Dendritic cell treated with granulocyte-macrophage colony-stimulating factor and Interleukin-4, amounts not matched to agents 40 ng/mL and 50 ng/mL, for 4 days (primary cell): ENCODE results near the gene SLC2A13.
"Not testable (repeated sequence)": the region's sequence is repeated elsewhere in the genome, so short reads cannot be mapped to it uniquely, and the experiment has no call there.

Source experiments
- H3K27ac Mint-ChIP-seq: one replicate; pipeline ENCODE4 v1.8.0; 2022; ENCODE audit warnings: mild to moderate bottlenecking, mixed read lengths
- H3K27me3 Mint-ChIP-seq: one replicate; pipeline ENCODE4 v1.8.0; 2022; ENCODE audit warnings: mild to moderate bottlenecking, mixed read lengths
- H3K36me3 Mint-ChIP-seq: one replicate; pipeline ENCODE4 v1.8.0; 2022; ENCODE audit warnings: low read depth, mixed read lengths
- H3K4me1 Mint-ChIP-seq: one replicate; pipeline ENCODE4 v1.8.0; 2022; ENCODE audit warnings: low read depth, mixed read lengths
- H3K4me3 Mint-ChIP-seq: one replicate; pipeline ENCODE4 v1.8.0; 2022; ENCODE audit warnings: mild to moderate bottlenecking, moderate library complexity, mixed read lengths
- H3K9me3 Mint-ChIP-seq: one replicate; pipeline ENCODE4 v1.8.0; 2022; ENCODE audit warnings: mixed read lengths
- intact Hi-C: fragments of 100-400 bp; cut with micrococcal nuclease; formaldehyde crosslinking; loops from one replicate; pipeline ENCODE4 v1.15.0; 2022

The SLC2A13 gene

DNA sequence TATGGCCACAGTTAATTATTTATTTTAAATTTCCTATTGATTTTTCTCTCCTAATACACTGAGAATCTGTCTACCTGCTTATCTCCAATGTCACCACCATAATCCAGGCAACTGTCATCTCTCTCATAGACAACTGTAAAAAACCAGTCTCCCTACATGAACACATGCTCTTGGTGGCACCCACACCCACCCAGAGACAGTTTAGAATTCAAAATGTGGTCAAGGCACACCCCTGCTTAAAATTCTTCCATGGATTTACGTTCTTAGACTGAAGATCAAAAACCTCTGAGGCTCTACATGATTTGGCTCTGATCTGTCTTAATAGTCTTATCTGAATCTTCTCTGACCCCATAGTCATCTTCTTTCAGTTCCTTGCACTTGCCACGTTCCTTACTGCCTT, 245.2 kb downstream of the SLC2A13 start:
- Mint-ChIP-seq H3K4me1 (no peaks in the 10 kb centered on the region), H3K4me3 (no peak overlapping the region), H3K9me3 (no peaks in the 10 kb centered on the region), H3K36me3 (no peaks in the 10 kb centered on the region), H3K27ac (no peak overlapping the region), H3K27me3 (no peaks in the 10 kb centered on the region)
- intact Hi-C loops, result no loop called here

DNA sequence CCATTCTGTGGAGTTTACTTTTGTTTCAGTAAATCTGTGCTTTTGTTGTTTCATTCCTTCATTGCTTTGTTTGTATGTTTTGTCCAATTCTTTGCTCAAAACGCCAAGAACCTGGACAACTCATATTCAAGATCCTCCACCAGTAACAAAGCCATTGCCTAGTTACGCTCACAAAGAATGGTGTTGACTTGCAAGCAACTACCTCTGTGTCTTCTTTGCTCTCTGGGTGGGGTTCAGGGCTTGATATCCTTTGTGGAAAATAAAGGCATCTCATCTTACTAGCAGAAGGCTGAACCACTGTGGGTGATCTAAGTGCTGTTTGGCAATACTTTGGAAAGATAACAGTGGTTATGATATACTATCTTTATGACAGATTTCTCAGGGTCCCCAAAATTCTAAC, 252.9 kb downstream of the SLC2A13 start:
- Mint-ChIP-seq H3K36me3 (peaks cover 7% of the 10 kb centered on the region), H3K4me3 (no peak overlapping the region), H3K27ac (no peak overlapping the region), H3K27me3 (no peaks in the 10 kb centered on the region), H3K9me3 (peaks cover 13% of the 10 kb centered on the region), H3K4me1 (no peaks in the 10 kb centered on the region)
- intact Hi-C loops, result no loop called here

DNA sequence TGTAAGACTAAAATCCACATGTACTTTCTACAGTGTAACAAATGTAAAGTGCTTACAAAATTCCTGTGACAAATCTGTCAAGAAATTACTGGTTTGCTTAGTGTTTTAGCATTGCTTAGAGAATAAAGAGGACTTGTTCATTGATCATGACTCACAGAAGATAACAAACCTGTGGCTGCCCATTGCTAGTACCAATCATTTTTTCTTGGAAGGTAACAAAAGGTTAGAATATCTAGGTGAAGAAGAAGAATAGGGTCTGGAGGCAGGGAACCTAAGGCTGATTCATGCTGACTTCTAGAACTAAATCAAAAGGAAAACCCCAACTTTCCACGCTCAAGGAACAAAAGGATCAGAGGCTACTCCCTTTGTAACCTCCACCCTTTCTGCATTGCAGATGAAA, 253.5 kb downstream of the SLC2A13 start:
- Mint-ChIP-seq H3K4me1 (no peaks in the 10 kb centered on the region), H3K27ac (no peak overlapping the region), H3K36me3 (peaks cover 7% of the 10 kb centered on the region), H3K9me3 (peaks cover 13% of the 10 kb centered on the region), H3K4me3 (no peak overlapping the region), H3K27me3 (no peaks in the 10 kb centered on the region)
- intact Hi-C loops, result no loop called here

DNA sequence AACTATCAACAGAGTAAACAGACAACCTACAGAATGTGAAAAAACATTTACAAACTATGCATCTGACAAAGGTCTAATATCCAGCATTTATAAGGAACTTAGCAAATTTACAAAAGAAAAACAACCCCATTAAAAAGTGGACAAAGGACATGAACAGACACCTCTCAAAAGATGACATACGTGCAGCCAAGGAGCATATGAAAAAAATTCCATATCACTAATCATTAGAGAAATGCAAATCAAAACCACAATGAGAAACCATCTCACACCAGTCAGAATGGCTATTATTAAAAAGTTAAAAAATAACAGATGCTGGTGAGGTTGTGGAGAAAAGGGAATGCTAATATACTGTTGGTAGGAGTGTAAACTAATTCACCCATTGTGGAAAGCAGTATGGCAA, 257.7 kb downstream of the SLC2A13 start:
- Mint-ChIP-seq H3K4me1 (peaks cover 10% of the 10 kb centered on the region), H3K9me3 (peaks cover 13% of the 10 kb centered on the region)
- H3K27me3 Mint-ChIP-seq, H3K4me3 Mint-ChIP-seq, H3K36me3 Mint-ChIP-seq, H3K27ac Mint-ChIP-seq, intact Hi-C loops: not testable (repeated sequence)

DNA sequence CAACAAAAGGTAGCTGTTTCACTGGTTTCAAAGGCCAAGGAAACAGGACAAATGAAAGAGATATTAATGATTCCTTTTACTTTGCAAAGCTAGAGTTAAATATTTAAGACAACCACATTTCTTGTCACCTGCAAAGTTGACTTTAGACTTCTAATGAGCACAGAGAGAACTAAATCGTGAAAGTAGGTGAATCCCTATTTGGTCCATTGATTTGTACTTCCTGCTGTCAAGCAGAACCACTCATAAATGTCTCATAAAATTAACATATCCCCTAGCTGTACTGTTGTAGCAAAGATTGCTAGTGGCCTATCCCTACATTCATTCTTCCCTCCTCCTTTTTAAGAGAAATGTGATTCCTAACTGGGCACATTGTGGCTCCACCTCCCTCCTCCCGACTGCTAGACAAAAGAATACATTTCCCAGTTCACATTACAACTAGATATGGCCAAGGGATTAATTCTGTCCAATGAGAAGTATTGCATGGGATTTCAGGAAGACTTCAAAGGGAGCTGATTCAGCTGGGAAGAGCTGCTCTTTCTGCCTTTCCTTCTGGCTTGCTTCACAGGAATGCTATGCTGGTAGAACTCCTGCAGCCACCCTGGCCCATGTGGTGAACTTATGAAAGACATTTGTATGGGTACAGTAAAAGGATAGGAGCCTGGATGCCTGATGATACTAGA, 258.8 kb downstream of the SLC2A13 start:
- peaks cover 5% of the 10 kb centered on the region for H3K9me3 Mint-ChIP-seq
- intact Hi-C loops, result no loop called here
- no peaks in the 10 kb centered on the region for H3K27me3 Mint-ChIP-seq
- H3K27ac Mint-ChIP-seq, result no peak overlapping the region
- H3K36me3 Mint-ChIP-seq, result no peaks in the 10 kb centered on the region
- peaks cover 10% of the 10 kb centered on the region for H3K4me1 Mint-ChIP-seq
- no peak overlapping the region for H3K4me3 Mint-ChIP-seq

DNA sequence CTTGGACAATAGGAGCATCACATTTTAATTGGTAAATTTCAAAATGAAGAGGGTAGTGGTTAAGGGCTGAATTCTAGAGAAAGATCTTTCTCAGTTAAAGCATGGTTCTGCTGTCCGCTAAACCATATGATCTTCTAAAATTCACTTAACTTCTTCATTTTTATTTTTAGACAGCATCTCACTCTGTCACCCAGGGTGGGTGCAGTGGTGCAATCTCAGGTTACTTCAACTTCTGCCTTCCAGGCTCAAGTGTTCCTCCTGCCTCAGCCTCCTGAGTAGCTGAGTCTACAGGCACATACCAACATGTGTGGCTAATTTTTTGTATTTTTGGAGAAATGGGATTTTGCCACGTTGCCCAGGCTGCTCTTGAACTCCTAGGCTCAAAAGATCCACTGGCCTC, 259.6 kb downstream of the SLC2A13 start:
- intact Hi-C loops, result no loop called here
- H3K4me3 Mint-ChIP-seq, result no peak overlapping the region
- no peak overlapping the region for H3K27ac Mint-ChIP-seq
- H3K36me3 Mint-ChIP-seq, result no peaks in the 10 kb centered on the region
- peaks cover 5% of the 10 kb centered on the region for H3K9me3 Mint-ChIP-seq
- peaks cover 10% of the 10 kb centered on the region for H3K4me1 Mint-ChIP-seq
- H3K27me3 Mint-ChIP-seq, result no peaks in the 10 kb centered on the region

DNA sequence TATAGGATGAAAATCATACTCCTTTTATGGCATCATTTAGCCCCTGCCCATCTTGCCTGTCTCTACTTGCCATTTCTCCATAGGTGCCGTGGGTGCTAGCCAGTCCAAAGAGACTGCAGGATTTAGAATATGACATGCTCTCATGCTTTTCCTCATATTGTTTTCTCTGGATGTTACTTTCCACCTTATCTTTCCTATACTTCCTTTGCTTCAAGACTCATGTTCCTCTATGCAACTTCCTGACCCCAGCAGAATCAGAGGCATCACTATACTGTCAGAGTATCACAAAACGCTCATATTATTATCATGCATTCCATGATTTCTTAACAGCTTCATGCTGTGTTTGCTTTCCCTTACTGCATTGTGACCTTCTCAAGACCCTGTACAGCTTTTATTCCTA, 265.5 kb downstream of the SLC2A13 start:
- Mint-ChIP-seq H3K36me3 (no peaks in the 10 kb centered on the region), H3K4me3 (no peak overlapping the region), H3K4me1 (no peaks in the 10 kb centered on the region), H3K9me3 (no peaks in the 10 kb centered on the region), H3K27ac (no peak overlapping the region), H3K27me3 (no peaks in the 10 kb centered on the region)
- intact Hi-C loops, result no loop called here

DNA sequence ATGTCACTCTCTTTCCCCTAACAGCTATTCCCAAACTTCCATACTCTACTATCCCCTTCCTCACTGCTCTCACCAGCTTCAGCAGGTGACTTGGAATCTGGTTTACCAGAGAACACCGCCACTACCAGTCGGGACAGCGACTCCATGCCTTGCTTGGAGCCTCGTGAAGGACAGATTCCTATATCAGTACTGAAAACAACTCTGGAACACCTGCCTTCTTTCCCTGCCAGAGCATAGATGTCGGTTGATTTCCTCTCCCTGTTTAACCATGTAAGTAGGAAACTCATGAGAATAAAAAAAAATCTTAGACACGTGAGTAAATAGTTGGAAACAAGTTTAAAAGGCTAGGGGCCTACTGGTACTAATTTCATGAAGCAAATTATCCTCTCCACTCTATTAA, 266.8 kb downstream of the SLC2A13 start:
- intact Hi-C loops, result no loop called here
- Mint-ChIP-seq H3K27ac (no peak overlapping the region), H3K4me3 (no peak overlapping the region), H3K36me3 (no peaks in the 10 kb centered on the region), H3K9me3 (no peaks in the 10 kb centered on the region), H3K4me1 (no peaks in the 10 kb centered on the region), H3K27me3 (no peaks in the 10 kb centered on the region)

DNA sequence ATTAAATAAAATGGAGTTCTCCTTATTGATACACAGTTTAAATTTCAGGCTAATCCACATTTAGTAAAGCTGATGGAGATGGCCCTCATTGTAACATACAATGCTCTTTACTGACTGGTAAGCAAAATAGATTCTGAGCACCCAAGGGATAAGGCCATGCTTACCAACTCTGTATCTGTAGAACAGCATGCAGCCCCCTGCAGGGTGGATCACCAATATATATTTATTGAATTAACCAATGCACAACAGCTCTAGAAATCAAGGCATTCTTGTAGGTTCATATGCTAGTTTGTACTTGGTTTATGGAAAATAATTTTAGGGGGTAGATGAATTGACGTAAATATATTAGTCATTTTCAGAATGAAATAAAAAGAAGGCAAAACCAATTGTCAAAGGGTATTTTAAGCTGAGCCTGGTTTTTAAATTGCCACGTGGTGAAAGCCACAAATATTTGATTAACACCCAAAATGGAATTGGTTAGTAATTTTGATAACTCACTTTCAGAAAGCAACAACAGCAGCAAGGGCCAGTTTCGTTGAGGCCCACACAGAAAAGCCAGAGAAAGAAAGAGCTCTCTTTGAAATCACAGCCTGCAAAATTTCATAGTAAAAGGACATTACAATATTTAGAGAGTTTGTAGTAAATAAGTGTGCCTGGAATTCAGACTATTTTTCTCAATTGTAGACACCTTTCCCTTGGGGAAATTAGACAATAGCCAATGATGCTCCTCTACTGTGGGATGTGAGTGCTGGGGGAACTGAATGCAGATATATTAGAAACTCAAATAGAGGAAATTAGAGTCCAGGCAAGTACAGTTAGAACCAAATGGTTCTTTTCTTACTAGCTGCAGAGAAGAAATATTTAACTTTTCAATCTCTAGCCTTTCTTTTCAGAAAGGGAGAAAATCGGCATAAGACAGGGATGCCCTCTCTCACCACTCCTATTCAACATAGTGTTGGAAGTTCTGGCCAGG, 270.1 kb downstream of the SLC2A13 start:
- H3K4me1 Mint-ChIP-seq, result no peaks in the 10 kb centered on the region
- H3K9me3 Mint-ChIP-seq, result no peaks in the 10 kb centered on the region
- H3K27me3 Mint-ChIP-seq, result no peaks in the 10 kb centered on the region
- no peaks in the 10 kb centered on the region for H3K36me3 Mint-ChIP-seq
- intact Hi-C loops, result no loop called here
- no peak overlapping the region for H3K27ac Mint-ChIP-seq
- no peak overlapping the region for H3K4me3 Mint-ChIP-seq

DNA sequence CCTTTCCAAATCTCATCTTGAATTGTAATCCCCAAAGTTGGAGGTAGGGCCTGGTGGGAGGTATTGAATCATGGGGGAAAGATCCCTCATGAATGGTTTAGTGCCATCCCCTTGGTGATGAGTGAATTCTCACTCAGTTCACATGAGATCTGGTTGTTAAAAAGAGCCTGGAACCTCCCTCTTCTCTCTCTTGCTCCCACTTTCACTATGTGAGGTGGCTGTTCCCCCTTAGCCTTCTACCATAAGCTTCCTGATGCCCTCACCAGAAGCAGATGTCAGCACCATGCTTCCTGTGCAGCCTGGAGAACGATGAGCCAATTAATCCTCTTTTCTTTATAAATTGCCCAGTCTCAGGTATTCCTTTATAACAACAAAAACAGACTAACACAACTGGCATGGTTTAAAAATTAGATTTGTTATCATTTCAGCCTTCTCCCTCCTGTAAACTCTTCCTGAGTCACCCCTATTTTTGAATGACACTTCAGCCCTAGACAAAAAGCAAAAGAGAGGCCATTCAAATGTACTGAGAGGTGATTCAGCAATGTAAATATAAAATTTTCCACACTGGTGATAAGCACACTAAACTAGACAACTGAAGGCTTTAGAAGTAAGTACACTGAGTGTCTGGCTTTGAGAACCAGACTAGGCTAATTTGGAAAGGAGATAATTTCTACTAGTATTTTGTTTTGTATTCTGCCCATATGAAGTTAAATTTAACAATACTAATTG, 274.1 kb downstream of the SLC2A13 start:
- no peaks in the 10 kb centered on the region for H3K9me3 Mint-ChIP-seq
- H3K4me1 Mint-ChIP-seq, result no peaks in the 10 kb centered on the region
- no peak overlapping the region for H3K4me3 Mint-ChIP-seq
- intact Hi-C loops, result no loop called here
- no peaks in the 10 kb centered on the region for H3K27me3 Mint-ChIP-seq
- H3K27ac Mint-ChIP-seq, result no peak overlapping the region
- H3K36me3 Mint-ChIP-seq, result no peaks in the 10 kb centered on the region

DNA sequence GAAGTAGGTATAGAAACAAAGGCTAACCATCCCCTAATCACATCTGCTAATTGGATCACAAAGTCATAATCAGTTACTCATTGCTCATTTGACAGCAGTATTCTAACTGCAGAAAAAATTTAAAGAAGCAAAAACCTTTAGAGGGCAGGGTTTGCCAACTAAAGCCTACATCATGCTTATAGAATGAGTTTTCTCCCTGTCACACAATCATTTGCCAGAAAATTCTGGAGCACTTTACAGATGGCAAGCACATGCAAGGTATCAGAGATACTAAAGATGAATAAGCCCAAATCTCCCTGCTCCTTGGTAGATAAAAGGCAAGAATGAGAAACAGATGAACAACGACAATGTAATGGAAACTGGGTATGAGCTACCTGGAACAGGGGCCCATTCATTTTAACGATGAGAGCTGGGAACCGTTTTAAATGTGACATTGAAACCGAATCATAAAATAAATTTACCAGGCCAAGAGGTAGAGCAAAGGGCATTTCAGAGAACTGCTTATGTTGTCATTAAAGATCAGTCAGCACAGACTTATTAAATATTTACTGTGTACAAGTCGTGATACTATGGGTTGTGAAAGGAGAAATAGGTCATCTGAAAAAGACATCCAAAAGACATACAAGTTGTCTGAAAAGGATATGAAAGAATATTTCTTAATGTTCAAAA, 274.9 kb downstream of the SLC2A13 start:
- Mint-ChIP-seq H3K4me3 (no peak overlapping the region), H3K36me3 (no peaks in the 10 kb centered on the region), H3K9me3 (no peaks in the 10 kb centered on the region), H3K27ac (no peak overlapping the region), H3K27me3 (no peaks in the 10 kb centered on the region), H3K4me1 (no peaks in the 10 kb centered on the region)
- intact Hi-C loops, result no loop called here

DNA sequence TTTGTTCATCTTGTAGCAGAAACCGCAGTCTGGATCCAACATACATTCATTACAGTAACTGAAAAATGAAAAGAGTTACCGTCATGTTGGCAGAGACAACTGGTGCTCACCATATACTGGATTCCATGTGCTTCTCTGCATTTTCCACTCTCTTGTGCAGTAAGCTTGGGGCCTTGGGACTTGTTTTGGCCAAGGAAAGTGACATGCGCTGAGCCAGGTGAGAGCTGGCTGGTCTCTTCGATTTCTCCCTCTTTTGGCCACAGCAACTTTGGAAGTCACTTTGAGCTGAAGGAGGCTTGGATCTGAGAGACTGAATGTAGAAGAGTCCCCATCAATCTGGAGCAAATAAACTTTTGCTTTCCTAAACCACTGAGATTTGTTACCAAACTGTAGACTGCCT, 275.7 kb downstream of the SLC2A13 start:
- no peaks in the 10 kb centered on the region for H3K36me3 Mint-ChIP-seq
- H3K4me3 Mint-ChIP-seq, result no peak overlapping the region
- intact Hi-C loops, result no loop called here
- H3K27me3 Mint-ChIP-seq, result no peaks in the 10 kb centered on the region
- H3K9me3 Mint-ChIP-seq, result no peaks in the 10 kb centered on the region
- H3K4me1 Mint-ChIP-seq, result no peaks in the 10 kb centered on the region
- no peak overlapping the region for H3K27ac Mint-ChIP-seq

DNA sequence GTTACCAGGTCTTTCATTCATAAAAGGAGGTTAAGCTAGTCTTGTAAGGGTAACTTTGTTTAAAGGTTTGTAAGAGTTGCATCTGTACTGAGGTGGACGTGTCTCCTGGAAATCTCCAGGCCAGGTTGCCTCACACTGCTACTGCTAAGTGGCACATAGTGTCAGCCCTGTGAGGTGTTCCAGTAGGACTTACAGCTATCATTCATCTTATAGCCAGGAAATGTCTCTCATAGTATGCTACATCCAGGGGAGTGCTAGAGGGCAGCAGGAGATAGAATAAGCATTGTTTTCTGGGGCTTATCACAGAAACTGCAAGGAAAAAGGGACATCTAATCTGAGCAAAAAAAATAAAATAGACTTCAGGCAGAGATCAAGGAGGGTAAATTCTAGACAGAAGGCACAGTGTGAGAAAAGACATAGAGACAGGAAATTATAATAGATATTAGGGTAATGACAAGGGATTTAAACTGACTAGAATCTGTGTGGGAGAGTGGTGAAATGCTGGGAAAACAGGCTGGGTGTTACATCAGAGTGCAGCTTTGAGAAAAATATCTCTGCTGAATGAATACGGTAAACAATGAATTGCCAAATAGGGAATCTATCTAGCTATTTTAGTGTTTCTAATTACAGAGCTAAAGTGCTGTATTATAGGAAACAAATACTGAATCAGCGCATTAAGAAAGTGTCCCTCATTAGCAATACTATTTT, 281.2 kb downstream of the SLC2A13 start:
- no peak overlapping the region for H3K4me3 Mint-ChIP-seq
- H3K9me3 Mint-ChIP-seq, result no peaks in the 10 kb centered on the region
- H3K27ac Mint-ChIP-seq, result no peak overlapping the region
- no peaks in the 10 kb centered on the region for H3K4me1 Mint-ChIP-seq
- no peaks in the 10 kb centered on the region for H3K36me3 Mint-ChIP-seq
- intact Hi-C loops, result no loop called here
- no peaks in the 10 kb centered on the region for H3K27me3 Mint-ChIP-seq
